Measurements from ENCODE around the gene PSD. TPM values are rescaled to one million over a fixed set of nuclear protein-coding genes. Genes with fewer than 3 reads are reported as not detected.
A peak's percentile ranks its signal among the peaks of the same experiment; 100 is the strongest.

The PSD gene
- total and polyA plus RNA-seq, 10 of the 15 experiments (the other 5 are each of a cell fraction or from before 2014, with no cell fraction given): 0.11 to 2.0 (median 0.49) TPM; not detected in 2

DNA sequence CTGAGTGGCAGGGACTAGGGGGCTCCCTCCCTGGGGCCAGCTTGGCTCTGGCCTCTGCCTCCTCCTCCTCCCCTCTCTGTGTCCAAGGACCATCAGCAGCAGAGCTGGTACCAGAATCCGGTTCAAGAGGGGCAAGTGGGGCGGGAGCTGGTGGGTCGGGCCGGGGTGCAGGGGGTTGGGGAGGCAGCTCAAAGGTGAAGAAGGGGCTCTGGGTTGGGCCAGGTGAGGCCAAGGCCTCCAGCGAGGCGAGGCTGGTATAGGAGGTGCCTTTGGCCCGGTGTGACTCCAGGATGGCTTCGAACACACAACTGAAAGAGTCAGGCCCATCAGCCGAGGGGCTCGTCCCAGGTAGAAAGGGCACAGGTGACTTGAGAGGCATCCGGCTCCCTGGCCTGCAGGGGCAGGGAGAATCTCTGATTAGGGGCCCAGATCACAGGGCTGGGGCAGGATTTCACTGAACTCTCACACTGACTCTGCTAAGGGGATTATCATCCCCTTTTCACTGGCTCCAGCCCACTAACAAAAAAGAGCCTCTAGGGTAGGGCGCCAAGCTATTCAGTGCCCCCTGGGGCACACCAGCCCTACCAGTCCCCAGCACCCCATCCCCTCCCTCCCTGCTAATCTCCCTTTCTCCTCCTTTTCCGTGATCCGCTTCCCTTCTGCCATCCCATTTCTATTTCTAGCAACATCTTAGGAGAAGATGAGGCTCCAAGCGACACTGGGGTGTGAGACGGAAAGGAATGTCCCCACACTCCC lies 4.6 kb downstream of the PSD start (continued):
- TF ChIP-seq, protein P1, sequence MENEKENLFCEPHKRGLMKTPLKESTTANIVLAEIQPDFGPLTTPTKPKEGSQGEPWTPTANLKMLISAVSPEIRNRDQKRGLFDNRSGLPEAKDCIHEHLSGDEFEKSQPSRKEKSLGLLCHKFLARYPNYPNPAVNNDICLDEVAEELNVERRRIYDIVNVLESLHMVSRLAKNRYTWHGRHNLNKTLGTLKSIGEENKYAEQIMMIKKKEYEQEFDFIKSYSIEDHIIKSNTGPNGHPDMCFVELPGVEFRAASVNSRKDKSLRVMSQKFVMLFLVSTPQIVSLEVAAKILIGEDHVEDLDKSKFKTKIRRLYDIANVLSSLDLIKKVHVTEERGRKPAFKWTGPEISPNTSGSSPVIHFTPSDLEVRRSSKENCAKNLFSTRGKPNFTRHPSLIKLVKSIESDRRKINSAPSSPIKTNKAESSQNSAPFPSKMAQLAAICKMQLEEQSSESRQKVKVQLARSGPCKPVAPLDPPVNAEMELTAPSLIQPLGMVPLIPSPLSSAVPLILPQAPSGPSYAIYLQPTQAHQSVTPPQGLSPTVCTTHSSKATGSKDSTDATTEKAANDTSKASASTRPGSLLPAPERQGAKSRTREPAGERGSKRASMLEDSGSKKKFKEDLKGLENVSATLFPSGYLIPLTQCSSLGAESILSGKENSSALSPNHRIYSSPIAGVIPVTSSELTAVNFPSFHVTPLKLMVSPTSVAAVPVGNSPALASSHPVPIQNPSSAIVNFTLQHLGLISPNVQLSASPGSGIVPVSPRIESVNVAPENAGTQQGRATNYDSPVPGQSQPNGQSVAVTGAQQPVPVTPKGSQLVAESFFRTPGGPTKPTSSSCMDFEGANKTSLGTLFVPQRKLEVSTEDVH (IDR thresholded peaks at IDR 0.05; ENCODE audit: low read depth, partially characterized antibody): no peak

DNA sequence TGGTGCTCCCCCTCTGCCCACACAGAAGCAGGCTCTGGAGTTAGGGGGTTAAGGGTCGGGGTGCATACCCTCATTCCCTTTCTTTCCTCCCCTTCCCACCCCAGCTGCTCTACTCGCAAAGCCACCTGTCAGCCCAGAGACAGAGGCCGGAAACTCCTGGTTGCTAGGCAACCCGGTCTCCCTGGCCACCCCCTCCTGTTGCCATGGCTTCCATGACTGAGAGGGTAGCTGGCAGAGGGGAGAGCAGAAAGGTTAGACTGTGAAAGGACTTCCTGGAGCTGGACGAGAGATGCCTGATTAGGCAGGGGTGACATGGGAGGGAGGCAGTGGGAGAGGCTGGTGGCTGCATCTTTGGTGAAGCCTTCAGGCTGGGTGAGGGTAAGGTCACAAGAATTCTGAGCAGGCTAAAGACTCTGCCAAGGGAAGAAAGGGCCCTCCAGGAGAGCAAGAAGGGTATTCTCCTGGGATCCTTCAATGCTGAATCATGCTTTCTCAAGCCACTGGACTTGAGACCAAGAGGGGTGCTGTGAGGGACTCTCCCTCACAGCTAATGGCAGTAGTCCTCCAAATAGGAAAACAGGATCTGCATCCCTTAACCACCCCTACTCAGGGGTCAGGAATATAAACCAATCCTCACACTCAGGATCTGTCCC lies 5.4 kb downstream of the PSD start:
- RAD21 ChIA-PET (ENCODE audit: unreplicated experiment): no interaction called here
- no peak for FAIRE-seq
- ATAC-seq: peak; percentile 58
- no peak for TF ChIP-seq ZZZ3 (IDR thresholded peaks at IDR 0.05; ENCODE audit: control insufficient read depth, insufficient read length, low read depth)
- no peak for TF ChIP-seq HDAC6 (IDR thresholded peaks at IDR 0.05; ENCODE audit: unreplicated experiment)
- no peak for TF ChIP-seq SREBF2 (IDR thresholded peaks at IDR 0.05; ENCODE audit: low read length)
- TF ChIP-seq, protein P2, sequence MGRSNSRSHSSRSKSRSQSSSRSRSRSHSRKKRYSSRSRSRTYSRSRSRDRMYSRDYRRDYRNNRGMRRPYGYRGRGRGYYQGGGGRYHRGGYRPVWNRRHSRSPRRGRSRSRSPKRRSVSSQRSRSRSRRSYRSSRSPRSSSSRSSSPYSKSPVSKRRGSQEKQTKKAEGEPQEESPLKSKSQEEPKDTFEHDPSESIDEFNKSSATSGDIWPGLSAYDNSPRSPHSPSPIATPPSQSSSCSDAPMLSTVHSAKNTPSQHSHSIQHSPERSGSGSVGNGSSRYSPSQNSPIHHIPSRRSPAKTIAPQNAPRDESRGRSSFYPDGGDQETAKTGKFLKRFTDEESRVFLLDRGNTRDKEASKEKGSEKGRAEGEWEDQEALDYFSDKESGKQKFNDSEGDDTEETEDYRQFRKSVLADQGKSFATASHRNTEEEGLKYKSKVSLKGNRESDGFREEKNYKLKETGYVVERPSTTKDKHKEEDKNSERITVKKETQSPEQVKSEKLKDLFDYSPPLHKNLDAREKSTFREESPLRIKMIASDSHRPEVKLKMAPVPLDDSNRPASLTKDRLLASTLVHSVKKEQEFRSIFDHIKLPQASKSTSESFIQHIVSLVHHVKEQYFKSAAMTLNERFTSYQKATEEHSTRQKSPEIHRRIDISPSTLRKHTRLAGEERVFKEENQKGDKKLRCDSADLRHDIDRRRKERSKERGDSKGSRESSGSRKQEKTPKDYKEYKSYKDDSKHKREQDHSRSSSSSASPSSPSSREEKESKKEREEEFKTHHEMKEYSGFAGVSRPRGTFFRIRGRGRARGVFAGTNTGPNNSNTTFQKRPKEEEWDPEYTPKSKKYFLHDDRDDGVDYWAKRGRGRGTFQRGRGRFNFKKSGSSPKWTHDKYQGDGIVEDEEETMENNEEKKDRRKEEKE (IDR thresholded peaks at IDR 0.05): no peak
- TF ChIP-seq MEF2A (IDR thresholded peaks at IDR 0.05; ENCODE audit: insufficient read depth, low read depth, low read length): no peak
- TF ChIP-seq HDGF (IDR thresholded peaks at IDR 0.05): no peak
- TF ChIP-seq, protein P3, sequence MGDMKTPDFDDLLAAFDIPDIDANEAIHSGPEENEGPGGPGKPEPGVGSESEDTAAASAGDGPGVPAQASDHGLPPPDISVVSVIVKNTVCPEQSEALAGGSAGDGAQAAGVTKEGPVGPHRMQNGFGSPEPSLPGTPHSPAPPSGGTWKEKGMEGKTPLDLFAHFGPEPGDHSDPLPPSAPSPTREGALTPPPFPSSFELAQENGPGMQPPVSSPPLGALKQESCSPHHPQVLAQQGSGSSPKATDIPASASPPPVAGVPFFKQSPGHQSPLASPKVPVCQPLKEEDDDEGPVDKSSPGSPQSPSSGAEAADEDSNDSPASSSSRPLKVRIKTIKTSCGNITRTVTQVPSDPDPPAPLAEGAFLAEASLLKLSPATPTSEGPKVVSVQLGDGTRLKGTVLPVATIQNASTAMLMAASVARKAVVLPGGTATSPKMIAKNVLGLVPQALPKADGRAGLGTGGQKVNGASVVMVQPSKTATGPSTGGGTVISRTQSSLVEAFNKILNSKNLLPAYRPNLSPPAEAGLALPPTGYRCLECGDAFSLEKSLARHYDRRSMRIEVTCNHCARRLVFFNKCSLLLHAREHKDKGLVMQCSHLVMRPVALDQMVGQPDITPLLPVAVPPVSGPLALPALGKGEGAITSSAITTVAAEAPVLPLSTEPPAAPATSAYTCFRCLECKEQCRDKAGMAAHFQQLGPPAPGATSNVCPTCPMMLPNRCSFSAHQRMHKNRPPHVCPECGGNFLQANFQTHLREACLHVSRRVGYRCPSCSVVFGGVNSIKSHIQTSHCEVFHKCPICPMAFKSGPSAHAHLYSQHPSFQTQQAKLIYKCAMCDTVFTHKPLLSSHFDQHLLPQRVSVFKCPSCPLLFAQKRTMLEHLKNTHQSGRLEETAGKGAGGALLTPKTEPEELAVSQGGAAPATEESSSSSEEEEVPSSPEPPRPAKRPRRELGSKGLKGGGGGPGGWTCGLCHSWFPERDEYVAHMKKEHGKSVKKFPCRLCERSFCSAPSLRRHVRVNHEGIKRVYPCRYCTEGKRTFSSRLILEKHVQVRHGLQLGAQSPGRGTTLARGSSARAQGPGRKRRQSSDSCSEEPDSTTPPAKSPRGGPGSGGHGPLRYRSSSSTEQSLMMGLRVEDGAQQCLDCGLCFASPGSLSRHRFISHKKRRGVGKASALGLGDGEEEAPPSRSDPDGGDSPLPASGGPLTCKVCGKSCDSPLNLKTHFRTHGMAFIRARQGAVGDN (IDR thresholded peaks at IDR 0.05): no peak

More for the DNA sequence above, 5.4 kb downstream of the PSD start:
- Histone ChIP-seq H2AFZ (ENCODE audit: control insufficient read depth, low read depth, low read length) (no peak overlapping the region), H3K4me2 (ENCODE audit: control insufficient read depth, insufficient read depth) (peak overlapping the region; percentile 33; the same call in 1 of the 2 replicates), H3K79me2 (ENCODE audit: control insufficient read depth, insufficient read depth, low read length) (no peaks in the 10 kb centered on the region), H4K20me1 (ENCODE audit: control insufficient read depth, insufficient read depth) (peaks cover 5% of the 10 kb centered on the region; the same call in 1 of the 2 replicates), H3K9me3 (replicated peaks; ENCODE audit: control insufficient read depth, insufficient read depth, low read length) (no peaks in the 10 kb centered on the region), H3K27me3 (replicated peaks in 1 of 2; ENCODE audit: control insufficient read depth in 2 of 2, insufficient read depth in 2 of 2, low read length in 1 of 2) (peaks cover 17 to 19% of the 10 kb centered on the region in 2 experiments), H3K9ac (ENCODE audit: control insufficient read depth, insufficient read depth, low read length) (no peak overlapping the region), H3K36me3 (ENCODE audit: control insufficient read depth in 2 of 2, insufficient read depth in 2 of 2, low read length in 1 of 2) (no peaks in the 10 kb centered on the region), H3K4me1 (ENCODE audit: control insufficient read depth, insufficient read depth, low read length) (peaks cover 9% of the 10 kb centered on the region), H3K4me3 (no peak overlapping the region), H3K27ac (ENCODE audit: control insufficient read depth, insufficient read depth) (no peak overlapping the region)
- CTCF ChIA-PET: interaction anchor here (0.7 to 1.7 kb wide), 3 partner anchors 10 to 183 kb away, joined by 3 to 4 read pairs (median 4); no protein-coding TSS in a partner anchor
- SMC1A ChIA-PET (ENCODE audit: uncharacterized antibody, unreplicated experiment): no interaction called here
- BruUV-seq (replicated peaks): no TSS peak
- WGBS (ENCODE audit: insufficient coverage, insufficient replicate concordance, low lambda C conversion rate, missing lambda C conversion rate): 2% methylated on average over 5 of the region's 5 CpGs
- intact Hi-C loops (cut with micrococcal nuclease; ENCODE audit: unreplicated experiment): no loop called here
- in situ Hi-C loops (cut with MboI): no loop called here
- DNase-seq (ENCODE audit: low read depth, low spot score): no peak
- POLR2A ChIA-PET: interaction anchor here (0.6 to 2.1 kb wide), 6 partner anchors 10 to 52 kb away, joined by 3 to 9 read pairs (median 3); partner anchors contain the start of gene NFKB2

All from GM12878 (cell line).